PC-9 (cell line): Measurements from ENCODE around the gene INPP5A. TPM values are rescaled to one million over a fixed set of nuclear protein-coding genes. Genes with fewer than 3 reads are reported as not detected.

Experiments used
- BruUV-seq: library from RNA; stranded (reverse); fragments of 400-500 nt; replicated peaks from 2 replicates; lab custom pipeline; 2021; lab: Mats Ljungman, UMichigan
- CTCF ChIA-PET: fragments of 300-600 bp; sonication (Branson Sonifier 250); formaldehyde crosslinking; loops from one replicate; lab custom pipeline; 2022; ENCODE audit warnings: antibody characterized with exemption; lab: Charles Lee
- POLR2A ChIA-PET: fragments of 300-600 bp; sonication (Branson Sonifier 250); formaldehyde crosslinking; loops from one replicate; lab custom pipeline; 2022; ENCODE audit warnings: antibody characterized with exemption; ENCODE audit not compliant: unreplicated experiment; lab: Charles Lee
- DNase-seq, 2 experiments: peaks; one replicate each; pipeline versions ENCODE4 v3.0.0 to v3.0.0-alpha.2; 2015 to 2022; ENCODE audit warnings: mixed read lengths in 1 of 2
- H2AFZ ChIP-seq: fragments of 200-600 bp; sonication (generic); 2 replicates; pipeline ENCODE4 v1.8.1; 2017; ENCODE audit warnings: antibody characterized with exemption
- H3F3A ChIP-seq: fragments of 200-600 bp; sonication (generic); 2 replicates; pipeline ENCODE4 v1.8.1; 2017; ENCODE audit warnings: antibody characterized with exemption, mild to moderate bottlenecking, low read depth; ENCODE audit not compliant: insufficient read depth
- H3K27ac ChIP-seq: fragments of 200-600 bp; sonication (generic); 2 replicates; pipeline ENCODE4 v1.6.1; 2016; ENCODE audit warnings: mixed run types
- H3K27me3 ChIP-seq: fragments of 200-600 bp; sonication (generic); 2 replicates; pipeline ENCODE4 v1.6.1; 2016; ENCODE audit warnings: low read depth, mixed run types; ENCODE audit not compliant: insufficient read depth
- H3K36me3 ChIP-seq: fragments of 200-600 bp; sonication (generic); 2 replicates; pipeline ENCODE4 v1.6.1; 2016; ENCODE audit warnings: low read depth, mixed run types
- H3K4me1 ChIP-seq: fragments of 200-600 bp; sonication (generic); replicated peaks from 2 replicates; pipeline ENCODE4 v1.6.1; 2016; ENCODE audit warnings: mixed run types; ENCODE audit not compliant: insufficient read depth
- H3K4me2 ChIP-seq: fragments of 200-600 bp; sonication (generic); 2 replicates; pipeline ENCODE4 v1.6.1; 2017; ENCODE audit warnings: mixed run types
- H3K4me3 ChIP-seq: fragments of 200-600 bp; sonication (generic); 2 replicates; pipeline ENCODE4 v1.6.1; 2016; ENCODE audit warnings: mixed run types
- H3K79me2 ChIP-seq: fragments of 200-600 bp; sonication (generic); 2 replicates; pipeline ENCODE4 v1.6.1; 2017; ENCODE audit warnings: low read depth, mixed run types
- H3K9me2 ChIP-seq: fragments of 200-600 bp; sonication (generic); 2 replicates; pipeline ENCODE4 v1.8.1; 2017; ENCODE audit warnings: mild to moderate bottlenecking; ENCODE audit not compliant: insufficient read depth
- H3K9me3 ChIP-seq: fragments of 200-600 bp; sonication (generic); 2 replicates; pipeline ENCODE4 v1.8.1; 2016; ENCODE audit warnings: low read depth; ENCODE audit not compliant: insufficient read depth
- H4K20me1 ChIP-seq: fragments of 200-600 bp; sonication (generic); 2 replicates; pipeline ENCODE4 v1.8.1; 2017; ENCODE audit not compliant: insufficient read depth
- CTCF ChIP-seq: fragments of 200-600 bp; sonication (generic); conservative IDR thresholded peaks from 2 replicates; pipeline ENCODE4 v1.6.1; 2017; ENCODE audit warnings: mixed run types, antibody characterized with exemption, mild to moderate bottlenecking, moderate library complexity
- EZH2 ChIP-seq: fragments of 200-600 bp; sonication (generic); IDR thresholded peaks from 2 replicates; pipeline ENCODE4 v1.8.0; 2017; ENCODE audit warnings: antibody characterized with exemption, low read depth
- intact Hi-C: fragments of 100-400 bp; cut with micrococcal nuclease; formaldehyde crosslinking; loops from one replicate; pipeline ENCODE4 v1.10.0; 2022; ENCODE audit not compliant: unreplicated experiment
- total RNA-seq: library from RNA; stranded (reverse); gene quantifications from 2 replicates; pipeline ENCODE4 v1.2.3, GENCODE V29; 2021

Gene INPP5A
- total RNA-seq, 1 experiment from 2014 or later, result 18.4 TPM

GRCh38 chr10:132627666-132628531, 90.3 kb downstream of the INPP5A start:
- no peaks in the 10 kb centered on the region for H3K9me3 ChIP-seq
- H3K4me3 ChIP-seq, result no peak overlapping the region
- ChIA-PET CTCF (no interaction called here), POLR2A (no interaction called here)
- H2AFZ ChIP-seq, result no peak overlapping the region
- DNase-seq, result no peak
- no peaks in the 10 kb centered on the region for H3K79me2 ChIP-seq
- no peak overlapping the region for H3K27ac ChIP-seq
- no TSS peak for BruUV-seq
- intact Hi-C loops, result no loop called here
- H3K4me2 ChIP-seq, result no peak overlapping the region
- no peak for TF ChIP-seq EZH2
- no peak for TF ChIP-seq CTCF
- no peaks in the 10 kb centered on the region for H3K27me3 ChIP-seq
- H3F3A ChIP-seq, result no peaks in the 10 kb centered on the region
- H3K4me1 ChIP-seq, result no peaks in the 10 kb centered on the region
- no peaks in the 10 kb centered on the region for H4K20me1 ChIP-seq
- no peaks in the 10 kb centered on the region for H3K36me3 ChIP-seq
- no peaks in the 10 kb centered on the region for H3K9me2 ChIP-seq

- Histone ChIP-seq H3K9me2 (no peaks in the 10 kb centered on the region), H3K27me3 (no peaks in the 10 kb centered on the region), H4K20me1 (no peaks in the 10 kb centered on the region), H3K4me2 (no peak overlapping the region), H3K79me2 (no peaks in the 10 kb centered on the region), H2AFZ (no peak overlapping the region), H3F3A (no peaks in the 10 kb centered on the region), H3K4me1 (no peaks in the 10 kb centered on the region), H3K36me3 (no peaks in the 10 kb centered on the region), H3K27ac (no peak overlapping the region), H3K4me3 (no peak overlapping the region), H3K9me3 (no peaks in the 10 kb centered on the region)
- POLR2A ChIA-PET, result no interaction called here
- TF ChIP-seq EZH2, result no peak
- TF ChIP-seq CTCF, result no peak
- BruUV-seq, result no TSS peak
- CTCF ChIA-PET, result no interaction called here
- intact Hi-C loops, result no loop called here
- DNase-seq, result no peak
These were observed 91.6 kb downstream of the INPP5A start for GRCh38 chr10:132628966-132629900.

- no peaks in the 10 kb centered on the region for H3K4me1 ChIP-seq
- no peak overlapping the region for H3K4me2 ChIP-seq
- H2AFZ ChIP-seq, result no peak overlapping the region
- H3K27ac ChIP-seq, result no peak overlapping the region
- H3K27me3 ChIP-seq, result no peaks in the 10 kb centered on the region
- TF ChIP-seq CTCF (no peak), EZH2 (no peak)
- DNase-seq, result no peak
- no peaks in the 10 kb centered on the region for H3K9me2 ChIP-seq
- no peaks in the 10 kb centered on the region for H4K20me1 ChIP-seq
- no peaks in the 10 kb centered on the region for H3F3A ChIP-seq
- H3K79me2 ChIP-seq, result no peaks in the 10 kb centered on the region
- BruUV-seq, result no TSS peak
- ChIA-PET CTCF (no interaction called here), POLR2A (no interaction called here)
- intact Hi-C loops, result loop anchor here (10.0 kb wide), 2 partner anchors 55 to 245 kb away; no protein-coding TSS in a partner anchor
- H3K9me3 ChIP-seq, result no peaks in the 10 kb centered on the region
- H3K36me3 ChIP-seq, result no peaks in the 10 kb centered on the region
- H3K4me3 ChIP-seq, result no peak overlapping the region
These were observed 92.6 kb downstream of the INPP5A start for GRCh38 chr10:132630156-132630555.
